ENCODE results near the gene MAFG. TPM values are rescaled to one million over a fixed set of nuclear protein-coding genes. Genes with fewer than 3 reads are reported as not detected.
A peak's percentile ranks its signal among the peaks of the same experiment; 100 is the strongest.

The MAFG gene
- total RNA-seq, 1 experiment from 2014 or later = 31.4 TPM

- H3K4me3 Mint-ChIP-seq = peak overlapping the region; percentile 80 to 87
- Histone ChIP-seq H2BK12ac (ENCODE audit: insufficient read length, low read depth, low read length) (no peak overlapping the region), H4K8ac (replicated peaks; ENCODE audit: insufficient read length, low read depth, low read length) (no peak overlapping the region), H2BK20ac (ENCODE audit: low read depth, low read length, poor library complexity, severe bottlenecking) (no peak overlapping the region), H3T11ph (ENCODE audit: low read length) (no peak overlapping the region), H3K23me2 (ENCODE audit: insufficient read length, low read depth, low read length, poor library complexity, severe bottlenecking) (peaks cover 5% of the 10 kb centered on the region), H4K20me1 (ENCODE audit: control insufficient read depth, insufficient read depth, insufficient read length) (no peaks in the 10 kb centered on the region), H3K27ac (ENCODE audit: insufficient read length, low read depth, low read length) (no peak overlapping the region), H2BK5ac (ENCODE audit: insufficient read length, low read length) (no peak overlapping the region), H3K9me3 (ENCODE audit: control insufficient read depth, low read depth, low read length) (no peaks in the 10 kb centered on the region), H3K9ac (ENCODE audit: extremely low read depth, insufficient read length, low read length) (no peak overlapping the region), H3K23ac (ENCODE audit: insufficient read length, low read depth, low read length) (no peak overlapping the region), H3K4me2 (ENCODE audit: insufficient read depth, insufficient read length, low read length) (peak overlapping the region; percentile 74), H3K4ac (ENCODE audit: low read depth, low read length) (no peak overlapping the region), H3K79me1 (ENCODE audit: insufficient read depth, low read depth, low read length, poor library complexity, severe bottlenecking) (no peaks in the 10 kb centered on the region), H2BK120ac (ENCODE audit: low read depth, low read length, poor library complexity, severe bottlenecking) (no peak overlapping the region), H4K5ac (ENCODE audit: insufficient read length, low read depth, low read length) (no peak overlapping the region), H4K91ac (ENCODE audit: insufficient read length, low read depth, low read length) (no peak overlapping the region), H3K27me3 (ENCODE audit: insufficient read depth, low read length) (no peaks in the 10 kb centered on the region), H2AFZ (ENCODE audit: low read length) (no peak overlapping the region), H2BK15ac (ENCODE audit: low read depth, low read length) (no peak overlapping the region), H3K79me2 (ENCODE audit: insufficient read depth, low read length) (peaks cover 1% of the 10 kb centered on the region; the same call in 1 of the 2 replicates), H3K18ac (ENCODE audit: insufficient read length, low read depth, low read length) (no peak overlapping the region), H3K4me1 (ENCODE audit: insufficient read depth, low read length) (no peaks in the 10 kb centered on the region), H2AK5ac (ENCODE audit: insufficient read length, low read length) (no peak overlapping the region), H3K14ac (ENCODE audit: insufficient read depth, low read length) (no peak overlapping the region), H3K56ac (ENCODE audit: insufficient read length, low read depth, low read length) (no peak overlapping the region)
- no peaks in the 10 kb centered on the region for H3K27me3 Mint-ChIP-seq (ENCODE audit: low read depth)
- peaks cover 13% of the 10 kb centered on the region in 2 experiments for H3K4me1 Mint-ChIP-seq
- H3K36me3 Mint-ChIP-seq (ENCODE audit: insufficient read depth in 1 of 3, low read depth in 3 of 3) = peaks cover 21 to 52% (median 51%) of the 10 kb centered on the region in 3 experiments; a peak in 6 of 7 replicates
- WGBS (ENCODE audit: extremely low coverage, insufficient read length, low lambda C conversion rate) = no CpG with 5 or more reads among the region's 21 CpGs
- H3K9me3 Mint-ChIP-seq = no peaks in the 10 kb centered on the region; a peak in 1 of 5 replicates
- peak overlapping the region in 1 of 3 experiments; percentile 79; a peak in 1 of 7 replicates for H3K27ac Mint-ChIP-seq
- TF ChIP-seq CTCF (conservative IDR thresholded peaks at IDR 0.05) = no peak
- no peak for DNase-seq
Measured at GRCh38 chr17:81916234-81917001, 11.1 kb downstream of the MAFG start.

Measured in H9 (cell line).